ENCODE data around the gene ITPR1.
A peak's percentile ranks its signal among the peaks of the same experiment; 100 is the strongest.

The ITPR1 gene

DNA sequence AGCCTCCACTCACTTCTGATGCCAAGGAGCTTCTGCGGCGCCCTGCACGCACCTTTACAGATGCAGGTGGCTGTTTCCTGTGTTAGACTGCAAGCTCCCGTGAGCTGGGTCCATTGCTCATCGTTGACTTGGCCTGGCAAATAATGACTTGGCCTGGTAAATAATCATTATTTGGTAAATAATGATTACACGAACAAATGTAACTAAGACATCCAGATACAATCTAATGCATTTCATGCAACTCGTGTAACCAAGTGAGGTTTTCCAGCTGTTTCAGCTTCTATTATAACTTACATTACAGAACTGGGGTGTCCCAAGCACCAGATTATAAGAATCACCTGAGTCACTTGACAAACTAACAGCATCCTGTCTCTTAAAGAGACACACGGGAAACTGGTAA lies 394.0 kb downstream of the ITPR1 start:
- H3K4me2 ChIP-seq (ENCODE audit: low read depth, low read length, poor library complexity, severe bottlenecking), result no peak overlapping the region
- no peaks in the 10 kb centered on the region for H3K79me2 ChIP-seq (ENCODE audit: insufficient read depth, low read length)
- no peak overlapping the region for H3K9ac ChIP-seq (ENCODE audit: low read depth, low read length, poor library complexity, severe bottlenecking)
- H3K9me3 ChIP-seq (ENCODE audit: insufficient read depth, low read depth, low read length), result no peaks in the 10 kb centered on the region
- H4K20me1 ChIP-seq (ENCODE audit: insufficient read depth, low read length, poor library complexity, severe bottlenecking), result no peaks in the 10 kb centered on the region
- H3K27me3 ChIP-seq (ENCODE audit: insufficient read depth, low read length, poor library complexity, severe bottlenecking), result no peaks in the 10 kb centered on the region
- no peak overlapping the region for H3K4me3 ChIP-seq (ENCODE audit: low read length, poor library complexity, severe bottlenecking)
- no peak overlapping the region for H2AFZ ChIP-seq (ENCODE audit: low read length)
- H3F3A ChIP-seq (ENCODE audit: low read depth), result no peaks in the 10 kb centered on the region
- H3K9me2 ChIP-seq (replicated peaks; ENCODE audit: low read depth, low read length), result no peaks in the 10 kb centered on the region
- peaks cover 19% of the 10 kb centered on the region for H3K4me1 ChIP-seq (ENCODE audit: insufficient read depth, low read length, poor library complexity, severe bottlenecking)
- H3K36me3 ChIP-seq (ENCODE audit: insufficient read depth, low read length), result no peaks in the 10 kb centered on the region
- TF ChIP-seq, protein P1, sequence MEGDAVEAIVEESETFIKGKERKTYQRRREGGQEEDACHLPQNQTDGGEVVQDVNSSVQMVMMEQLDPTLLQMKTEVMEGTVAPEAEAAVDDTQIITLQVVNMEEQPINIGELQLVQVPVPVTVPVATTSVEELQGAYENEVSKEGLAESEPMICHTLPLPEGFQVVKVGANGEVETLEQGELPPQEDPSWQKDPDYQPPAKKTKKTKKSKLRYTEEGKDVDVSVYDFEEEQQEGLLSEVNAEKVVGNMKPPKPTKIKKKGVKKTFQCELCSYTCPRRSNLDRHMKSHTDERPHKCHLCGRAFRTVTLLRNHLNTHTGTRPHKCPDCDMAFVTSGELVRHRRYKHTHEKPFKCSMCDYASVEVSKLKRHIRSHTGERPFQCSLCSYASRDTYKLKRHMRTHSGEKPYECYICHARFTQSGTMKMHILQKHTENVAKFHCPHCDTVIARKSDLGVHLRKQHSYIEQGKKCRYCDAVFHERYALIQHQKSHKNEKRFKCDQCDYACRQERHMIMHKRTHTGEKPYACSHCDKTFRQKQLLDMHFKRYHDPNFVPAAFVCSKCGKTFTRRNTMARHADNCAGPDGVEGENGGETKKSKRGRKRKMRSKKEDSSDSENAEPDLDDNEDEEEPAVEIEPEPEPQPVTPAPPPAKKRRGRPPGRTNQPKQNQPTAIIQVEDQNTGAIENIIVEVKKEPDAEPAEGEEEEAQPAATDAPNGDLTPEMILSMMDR (conservative IDR thresholded peaks at IDR 0.05; ENCODE audit: low read length), result no peak

DNA sequence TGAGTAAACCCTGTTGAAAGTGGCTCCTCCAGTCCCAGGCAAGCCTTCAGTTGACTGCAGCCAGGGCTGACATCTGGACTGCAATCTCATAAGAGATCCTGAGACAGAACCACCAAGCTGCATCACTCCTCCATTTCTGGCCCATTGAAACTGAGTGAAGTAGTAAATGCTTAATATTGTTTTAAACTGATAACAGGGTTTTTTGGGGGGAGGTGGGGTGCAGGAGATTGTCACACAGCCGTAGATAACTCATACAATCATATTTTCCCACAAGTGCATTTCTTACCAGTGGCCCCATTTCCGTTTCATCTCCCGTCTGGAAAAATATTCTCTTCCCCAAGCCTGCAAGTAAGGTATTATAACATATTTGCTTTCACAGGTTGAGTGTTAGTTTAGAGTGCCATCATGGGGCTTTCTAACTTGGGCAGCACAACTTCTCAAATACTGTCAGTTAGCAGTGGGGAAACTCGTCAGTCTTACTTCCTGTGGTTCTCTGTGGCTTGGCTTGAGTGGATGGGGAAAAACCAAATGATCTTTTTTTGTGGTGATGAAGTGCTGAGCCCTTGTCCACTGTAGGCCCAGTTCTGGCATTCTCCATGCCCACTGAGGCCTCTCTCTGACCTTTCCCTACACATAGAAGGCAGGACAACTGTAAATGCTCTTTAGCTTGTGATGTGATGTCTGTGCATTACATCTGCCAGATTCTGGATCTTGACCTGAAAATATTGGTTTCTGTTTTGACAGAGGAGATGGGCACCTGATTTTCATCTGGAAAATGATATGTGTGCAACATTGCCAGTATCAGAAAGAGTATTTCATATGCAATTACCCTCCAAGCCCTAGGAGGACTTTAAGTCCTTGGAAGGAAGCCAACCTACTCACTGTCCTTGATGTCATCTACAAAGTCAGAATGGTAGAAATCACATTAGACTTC lies 396.0 kb downstream of the ITPR1 start:
- Histone ChIP-seq H3K4me2 (ENCODE audit: low read depth, low read length, poor library complexity, severe bottlenecking) (peak overlapping the region; percentile 63), H4K20me1 (ENCODE audit: insufficient read depth, low read length, poor library complexity, severe bottlenecking) (no peaks in the 10 kb centered on the region), H3K4me1 (ENCODE audit: insufficient read depth, low read length, poor library complexity, severe bottlenecking) (peaks cover 19% of the 10 kb centered on the region), H3K79me2 (ENCODE audit: insufficient read depth, low read length) (no peaks in the 10 kb centered on the region), H3K9ac (ENCODE audit: low read depth, low read length, poor library complexity, severe bottlenecking) (peak overlapping the region; percentile 42), H3K36me3 (ENCODE audit: insufficient read depth, low read length) (no peaks in the 10 kb centered on the region), H2AFZ (ENCODE audit: low read length) (peak overlapping the region; percentile 47), H3K9me2 (replicated peaks; ENCODE audit: low read depth, low read length) (no peaks in the 10 kb centered on the region), H3K4me3 (ENCODE audit: low read length, poor library complexity, severe bottlenecking) (peak overlapping the region; percentile 35), H3K27me3 (ENCODE audit: insufficient read depth, low read length, poor library complexity, severe bottlenecking) (no peaks in the 10 kb centered on the region), H3F3A (ENCODE audit: low read depth) (no peaks in the 10 kb centered on the region), H3K9me3 (ENCODE audit: insufficient read depth, low read depth, low read length) (no peaks in the 10 kb centered on the region)
- TF ChIP-seq EZH2phosphoT487 (IDR thresholded peaks at IDR 0.05; ENCODE audit: borderline replicate concordance), result no peak
- TF ChIP-seq, protein P1 (conservative IDR thresholded peaks at IDR 0.05; ENCODE audit: low read length), result peak; percentile 33; the same call in 1 of the 2 replicates

DNA sequence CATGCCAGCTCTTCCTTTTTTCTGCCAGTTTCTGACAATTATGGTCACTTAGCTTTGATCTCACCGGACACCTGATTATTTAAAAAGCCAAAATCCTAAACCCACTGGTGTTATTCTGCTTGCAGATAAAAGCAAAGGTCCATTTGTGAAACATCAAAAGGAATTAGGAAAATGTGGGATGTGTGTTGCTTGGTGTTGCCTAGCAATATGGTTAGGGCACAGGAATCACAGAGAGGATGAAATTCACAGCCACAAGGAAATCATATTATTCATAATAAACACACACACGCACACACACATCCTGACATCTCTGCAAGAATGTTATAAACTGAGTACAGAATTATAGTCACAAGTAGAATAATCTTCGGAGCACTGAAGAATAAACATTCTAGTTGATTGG lies 396.7 kb downstream of the ITPR1 start:
- Histone ChIP-seq H3K9me2 (replicated peaks; ENCODE audit: low read depth, low read length) (no peaks in the 10 kb centered on the region), H3K4me3 (ENCODE audit: low read length, poor library complexity, severe bottlenecking) (no peak overlapping the region), H3K27me3 (ENCODE audit: insufficient read depth, low read length, poor library complexity, severe bottlenecking) (no peaks in the 10 kb centered on the region), H3K79me2 (ENCODE audit: insufficient read depth, low read length) (no peaks in the 10 kb centered on the region), H4K20me1 (ENCODE audit: insufficient read depth, low read length, poor library complexity, severe bottlenecking) (no peaks in the 10 kb centered on the region), H3K9me3 (ENCODE audit: insufficient read depth, low read depth, low read length) (no peaks in the 10 kb centered on the region), H2AFZ (ENCODE audit: low read length) (peak overlapping the region; percentile 47), H3K36me3 (ENCODE audit: insufficient read depth, low read length) (no peaks in the 10 kb centered on the region), H3F3A (ENCODE audit: low read depth) (no peaks in the 10 kb centered on the region), H3K9ac (ENCODE audit: low read depth, low read length, poor library complexity, severe bottlenecking) (peak overlapping the region; percentile 42), H3K4me2 (ENCODE audit: low read depth, low read length, poor library complexity, severe bottlenecking) (peak overlapping the region; percentile 63), H3K4me1 (ENCODE audit: insufficient read depth, low read length, poor library complexity, severe bottlenecking) (peaks cover 19% of the 10 kb centered on the region)
- TF ChIP-seq, protein P1 (conservative IDR thresholded peaks at IDR 0.05; ENCODE audit: low read length), result no peak
- no peak for TF ChIP-seq EZH2phosphoT487 (IDR thresholded peaks at IDR 0.05; ENCODE audit: borderline replicate concordance)

Data from Loucy (cell line).